ENCODE results near the gene FBXO7. TPM values are rescaled to one million over a fixed set of nuclear protein-coding genes. Genes with fewer than 3 reads are reported as not detected.

Gene FBXO7
- total and polyA plus RNA-seq, 9 of the 15 experiments (the other 6 are each of a cell fraction or from before 2014, with no cell fraction given) = 34.0 to 162 (median 85.2) TPM

DNA sequence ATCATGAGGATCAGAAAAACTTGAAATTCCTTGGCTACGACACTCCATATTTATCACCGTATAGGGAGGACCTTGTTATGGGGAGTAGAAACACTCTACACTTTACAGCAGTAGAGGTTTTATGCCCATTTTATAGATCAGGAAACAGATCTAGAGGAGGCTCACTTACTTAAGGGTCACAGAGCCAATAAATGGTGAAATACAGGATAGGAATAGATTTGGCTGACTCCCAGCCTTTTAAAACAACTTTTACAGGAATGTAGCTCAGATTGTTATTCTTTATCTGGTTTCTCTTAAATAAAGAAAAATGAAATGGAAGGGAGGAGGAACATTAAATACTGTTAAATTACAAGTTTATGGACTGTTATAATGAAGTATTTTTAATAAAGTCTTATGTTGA is 14.8 kb downstream of the FBXO7 start (continued):
- TF ChIP-seq SMAD3 (CRISPR knock-in tag; conservative IDR thresholded peaks at IDR 0.05) (no peak), KDM4B (IDR thresholded peaks at IDR 0.05; ENCODE audit: borderline replicate concordance in 2 of 2, low read depth in 1 of 2) (no peak), CREB1 (IDR thresholded peaks at IDR 0.05) (no peak), CREB1 (CRISPR knock-in tag; IDR thresholded peaks at IDR 0.05) (no peak), BRF1 (IDR thresholded peaks at IDR 0.05; ENCODE audit: borderline replicate concordance, extremely low read depth, insufficient read length) (no peak), ZSCAN29 (IDR thresholded peaks at IDR 0.05) (no peak), PHB2 (IDR thresholded peaks at IDR 0.05; ENCODE audit: low read depth) (no peak)

- ATAC-seq = no peak
- WGBS (ENCODE audit: insufficient coverage, low coverage, missing lambda C conversion rate) = 91% methylated on average over 6 of the region's 6 CpGs
- Histone ChIP-seq H3K79me2 (ENCODE audit: control insufficient read depth, insufficient read depth, low read length) (peaks cover 32% of the 10 kb centered on the region), H3K9ac (ENCODE audit: insufficient read depth in 1 of 2, low read depth in 2 of 2, low read length in 2 of 2) (no peak overlapping the region), H4K20me1 (replicated peaks; ENCODE audit: control insufficient read depth, insufficient read depth, low read length) (no peaks in the 10 kb centered on the region), H3K4me1 (replicated peaks in 1 of 2; ENCODE audit: control insufficient read depth in 2 of 2, insufficient read depth in 2 of 2, low read length in 2 of 2) (peaks cover 0 to 5% of the 10 kb centered on the region in 2 experiments; a peak in 1 of 5 replicates), H3K4me2 (ENCODE audit: insufficient read depth, low read length) (no peak overlapping the region), H3K27me3 (ENCODE audit: control insufficient read depth in 2 of 2, insufficient read depth in 2 of 2, low read length in 2 of 2) (no peaks in the 10 kb centered on the region), H3K9me1 (ENCODE audit: control insufficient read depth, insufficient read depth, low read length) (no peaks in the 10 kb centered on the region), H3K9me3 (replicated peaks; ENCODE audit: control insufficient read depth, insufficient read depth, low read depth, low read length) (no peaks in the 10 kb centered on the region), H3K27ac (ENCODE audit: extremely low read depth, low read depth, low read length) (no peak overlapping the region), H3K36me3 (ENCODE audit: control insufficient read depth, insufficient read depth, low read length) (peaks cover 98% of the 10 kb centered on the region), H2AFZ (ENCODE audit: low read depth, low read length) (no peak overlapping the region), H3K4me3 (no peak overlapping the region)
- TF ChIP-seq POLR2G (IDR thresholded peaks at IDR 0.05; ENCODE audit: low read depth, low read length) (no peak), CBFA2T3 (IDR thresholded peaks at IDR 0.05) (no peak), KHSRP (IDR thresholded peaks at IDR 0.05) (no peak), ADNP (tag; IDR thresholded peaks at IDR 0.05) (no peak)
- TF ChIP-seq, protein P1, sequence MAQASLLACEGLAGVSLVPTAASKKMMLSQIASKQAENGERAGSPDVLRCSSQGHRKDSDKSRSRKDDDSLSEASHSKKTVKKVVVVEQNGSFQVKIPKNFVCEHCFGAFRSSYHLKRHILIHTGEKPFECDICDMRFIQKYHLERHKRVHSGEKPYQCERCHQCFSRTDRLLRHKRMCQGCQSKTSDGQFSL (CRISPR knock-in tag; IDR thresholded peaks at IDR 0.05) = no peak
- TF ChIP-seq, protein P1 (tag; IDR thresholded peaks at IDR 0.05) = no peak
- ChIA-PET CTCF (ENCODE audit: low intra/inter-chr PET ratio) (no interaction called here), POLR2A (interaction anchor here (1.6 to 2.5 kb wide), 3 partner anchors 10 to 14 kb away, joined by 4 to 9 read pairs (median 8); partner anchors contain the start of gene FBXO7)
- FAIRE-seq = no peak
- intact Hi-C loops (cut with micrococcal nuclease) = no loop called here
- BruUV-seq (replicated peaks) = no TSS peak
- in situ Hi-C loops (cut with MboI) = no loop called here
- DNase-seq (ENCODE audit: extremely low read depth in 1 of 4, low spot score in 3 of 4) = no peak
These were observed 15.7 kb downstream of the FBXO7 start for GRCh38 chr22:32490279-32490678.
